Esophagus muscularis mucosa (tissue), 4 donors: ENCODE data around the gene MOG. TPM values are rescaled to one million over a fixed set of nuclear protein-coding genes. Genes with fewer than 3 reads are reported as not detected.
"Not testable (repeated sequence)": the region's sequence is repeated elsewhere in the genome, so short reads cannot be mapped to it uniquely, and the experiment has no call there.

ENCODE experiments used
- DNase-seq: peaks from one replicate; pipeline ENCODE4 v3.0.0-alpha.2; 2017; ENCODE audit errors: extremely low spot score
- H3K27ac ChIP-seq, 4 donors: fragments of 200-600 bp; sonication (generic); replicated peaks in 1 of 4; 1 replicate in 3 of 4; 2 replicates in 1 of 4; pipeline ENCODE4 v1.5.1; 2016 to 2019; ENCODE audit warnings: mild to moderate bottlenecking in 1 of 4
- H3K27me3 ChIP-seq, 4 donors: fragments of 200-600 bp; sonication (generic); one replicate each; pipeline versions ENCODE4 v1.5.1 to v1.6.0; 2016 to 2019
- H3K36me3 ChIP-seq, 4 donors: fragments of 200-600 bp; sonication (generic); one replicate each; pipeline ENCODE4 v1.5.1; 2016 to 2019
- H3K4me1 ChIP-seq, 4 donors: fragments of 200-600 bp; sonication (generic); one replicate each; pipeline ENCODE4 v1.5.1; 2016 to 2019
- H3K4me3 ChIP-seq, 4 donors: fragments of 200-600 bp; sonication (generic); 1 replicate in 2 of 4; 2 replicates in 2 of 4; pipeline ENCODE4 v1.5.1; 2016 to 2019; ENCODE audit warnings: mild to moderate bottlenecking in 4 of 4, moderate library complexity in 1 of 4
- H3K9me3 ChIP-seq, 4 donors: fragments of 200-600 bp; sonication (generic); 1 replicate in 3 of 4; 2 replicates in 1 of 4; pipeline ENCODE4 v1.5.1; 2016 to 2019
- CTCF ChIP-seq, 3 experiments: fragments of 200-600 bp in 2 of 3; fragments of 450-650 bp in 1 of 3; sonication (generic) in 2 of 3; IDR thresholded peaks; one replicate each; pipeline ENCODE4 v1.5.1; 2017 to 2019; ENCODE audit warnings: antibody characterized with exemption in 3 of 3, mild to moderate bottlenecking in 2 of 3, moderate library complexity in 1 of 3
- EP300 ChIP-seq: sonication (generic); formaldehyde crosslinking; IDR thresholded peaks from one replicate; pipeline ENCODE4 v1.6.1; 2017; ENCODE audit warnings: antibody characterized with exemption
- POLR2A ChIP-seq: fragments of 450-650 bp; IDR thresholded peaks from one replicate; pipeline ENCODE4 v1.6.1; 2017; ENCODE audit warnings: antibody characterized with exemption, moderate library complexity, mild to moderate bottlenecking, low read depth
- POLR2AphosphoS5 ChIP-seq, 2 donors: sonication (generic); formaldehyde crosslinking; IDR thresholded peaks; one replicate each; pipeline ENCODE4 v1.6.1; 2017; ENCODE audit warnings: antibody characterized with exemption in 2 of 2
- WGBS: methylation state at CpG from one replicate; pipeline ENCODE4 v1.1.5; 2018; 5-methylcytosine and 5-hydroxymethylcytosine counted together
- intact Hi-C: fragments of 100-400 bp; cut with DNase I; formaldehyde crosslinking; loops from one replicate; pipeline ENCODE4 v1.15.1; 2023
- total RNA-seq, 4 donors: library from RNA; depleted of rRNA; stranded (reverse); fragments of >200 nt; gene quantifications; one replicate each; pipeline versions ENCODE4 v1.1.0 to v1.2.1, GENCODE V29; 2016

The MOG gene
- total RNA-seq, 4 donors from 2014 or later: not detected

GRCh38 chr6:29665942-29666825 is 9.3 kb downstream of the MOG start:
- Histone ChIP-seq H3K36me3 (no peaks in the 10 kb centered on the region), H3K9me3 (no peaks in the 10 kb centered on the region), H3K4me3 (no peak overlapping the region), H3K27ac (no peak overlapping the region), H3K27me3 (peaks cover 0 to 36% (median 0%) of the 10 kb centered on the region in 4 donors), H3K4me1 (no peaks in the 10 kb centered on the region)
- WGBS: 78% methylated on average over 8 of the region's 8 CpGs
- intact Hi-C loops: no loop called here
- no peak for TF ChIP-seq CTCF (IDR thresholded peaks at IDR 0.05)
- no peak for DNase-seq

- no peak overlapping the region for H3K4me3 ChIP-seq
- peaks cover 0 to 39% (median 0%) of the 10 kb centered on the region in 4 donors for H3K27me3 ChIP-seq
- DNase-seq: no peak
- no peaks in the 10 kb centered on the region for H3K36me3 ChIP-seq
- no peaks in the 10 kb centered on the region for H3K9me3 ChIP-seq
- TF ChIP-seq CTCF (IDR thresholded peaks at IDR 0.05): no peak
- TF ChIP-seq POLR2A: no peak
- TF ChIP-seq POLR2AphosphoS5 (IDR thresholded peaks at IDR 0.05): no peak
- H3K4me1 ChIP-seq: no peaks in the 10 kb centered on the region
- 78% methylated on average over 1 of the region's 1 CpG for WGBS
- intact Hi-C loops: no loop called here
- H3K27ac ChIP-seq: no peak overlapping the region
These were observed 9.9 kb downstream of the MOG start for GRCh38 chr6:29666826-29667130.

GRCh38 chr6:29667158-29667557 is 10.3 kb downstream of the MOG start:
- TF ChIP-seq CTCF (IDR thresholded peaks at IDR 0.05) (no peak), EP300 (no peak), POLR2A (no peak), POLR2AphosphoS5 (IDR thresholded peaks at IDR 0.05) (no peak)
- intact Hi-C loops: no loop called here
- Histone ChIP-seq H3K27ac (no peak overlapping the region), H3K9me3 (no peaks in the 10 kb centered on the region), H3K4me1 (no peaks in the 10 kb centered on the region), H3K4me3 (no peak overlapping the region), H3K27me3 (peaks cover 0 to 35% (median 0%) of the 10 kb centered on the region in 4 donors), H3K36me3 (no peaks in the 10 kb centered on the region)
- no peak for DNase-seq
- 35% methylated on average over 5 of the region's 5 CpGs for WGBS

- H3K9me3 ChIP-seq: no peaks in the 10 kb centered on the region
- 24% methylated on average over 1 of the region's 1 CpG for WGBS
- DNase-seq: no peak
- H3K27ac ChIP-seq: no peak overlapping the region
- TF ChIP-seq CTCF (IDR thresholded peaks at IDR 0.05) (no peak), POLR2A (no peak), EP300 (no peak), POLR2AphosphoS5 (IDR thresholded peaks at IDR 0.05) (no peak)
- H3K27me3 ChIP-seq: peaks cover 0 to 15% (median 0%) of the 10 kb centered on the region in 4 donors
- H3K4me3 ChIP-seq: no peak overlapping the region
- H3K36me3 ChIP-seq: no peaks in the 10 kb centered on the region
- H3K4me1 ChIP-seq: no peaks in the 10 kb centered on the region
- intact Hi-C loops: no loop called here
These were observed 14.1 kb downstream of the MOG start for GRCh38 chr6:29671026-29671425.

GRCh38 chr6:29672116-29672515 is 15.2 kb downstream of the MOG start:
- intact Hi-C loops, H3K36me3 ChIP-seq, DNase-seq, H3K4me3 ChIP-seq, H3K4me1 ChIP-seq, H3K27ac ChIP-seq, H3K9me3 ChIP-seq: not testable (repeated sequence)
- H3K27me3 ChIP-seq: peaks cover 0 to 15% (median 0%) of the 10 kb centered on the region in 4 donors
- WGBS: 93% methylated on average over 5 of the region's 5 CpGs
